HG02588 (cell line): Measurements from ENCODE around the gene RPS19BP1.
A peak's percentile ranks its signal among the peaks of the same experiment; 100 is the strongest.
"Not testable (repeated sequence)": the region's sequence is repeated elsewhere in the genome, so short reads cannot be mapped to it uniquely, and the experiment has no call there.

Experiments used
- ATAC-seq: cut with Tn5 transposase; IDR thresholded peaks from one replicate; pipeline ENCODE4 v1.9.1; 2021; ENCODE audit warnings: mild to moderate bottlenecking, moderate library complexity; ENCODE audit not compliant: unreplicated experiment

The RPS19BP1 gene

GRCh38 chr22:39514373-39514973, 18.1 kb downstream of the RPS19BP1 start:
- ATAC-seq = no peak

DNA sequence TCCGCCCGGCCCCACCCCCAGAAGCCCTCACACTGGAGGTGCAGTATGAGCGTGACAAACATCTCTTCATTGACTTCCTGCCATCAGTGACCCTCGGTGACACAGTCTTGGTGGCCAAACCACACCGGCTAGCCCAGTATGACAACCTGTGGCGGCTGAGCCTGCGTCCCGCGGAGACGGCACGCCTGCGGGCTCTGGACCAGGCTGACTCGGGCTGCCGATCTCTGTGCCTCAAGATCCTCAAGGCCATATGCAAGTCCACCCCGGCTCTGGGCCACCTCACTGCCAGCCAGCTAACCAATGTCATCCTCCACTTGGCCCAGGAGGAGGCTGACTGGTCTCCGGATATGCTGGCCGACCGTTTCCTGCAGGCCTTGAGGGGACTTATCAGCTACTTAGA, 18.8 kb downstream of the RPS19BP1 start:
- ATAC-seq = no peak

DNA sequence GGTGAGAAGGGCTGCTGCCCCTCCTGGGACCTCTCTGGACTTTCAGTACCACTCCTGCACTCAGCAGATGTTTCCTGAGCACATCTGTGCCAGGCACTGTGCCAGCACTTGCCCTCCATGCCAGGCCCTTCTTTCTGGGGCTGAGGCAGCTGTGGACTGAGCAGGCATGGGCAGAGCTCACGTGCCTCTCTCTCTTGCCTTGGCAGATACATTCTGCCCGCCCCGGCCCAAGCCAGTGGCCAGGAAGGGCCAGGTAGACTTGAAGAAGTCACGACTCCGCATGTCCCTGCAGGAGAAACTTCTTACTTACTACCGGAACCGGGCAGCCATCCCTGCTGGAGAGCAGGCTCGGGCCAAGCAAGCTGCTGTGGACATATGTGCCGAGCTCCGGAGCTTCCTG, 20.5 kb downstream of the RPS19BP1 start:
- no peak for ATAC-seq

DNA sequence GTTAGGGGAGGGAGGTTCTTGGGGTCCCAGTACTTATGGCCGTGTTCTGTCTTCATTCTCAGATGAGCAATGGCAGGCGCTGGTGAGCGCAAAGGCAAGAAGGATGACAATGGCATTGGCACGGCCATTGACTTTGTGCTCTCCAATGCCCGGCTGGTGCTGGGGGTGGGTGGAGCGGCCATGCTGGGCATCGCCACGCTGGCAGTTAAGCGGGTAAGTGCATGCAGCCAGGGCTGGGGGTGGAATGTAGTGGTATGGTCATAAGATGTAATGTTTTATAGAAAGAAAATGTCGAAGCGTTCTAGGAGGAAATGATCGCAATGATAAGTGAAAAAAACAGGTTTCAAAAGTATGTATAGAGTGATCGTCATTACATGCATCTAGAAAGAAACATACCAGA, 21.3 kb downstream of the RPS19BP1 start:
- ATAC-seq = no peak

- ATAC-seq = no peak
These were observed 21.9 kb downstream of the RPS19BP1 start for GRCh38 chr22:39510529-39511149.

DNA sequence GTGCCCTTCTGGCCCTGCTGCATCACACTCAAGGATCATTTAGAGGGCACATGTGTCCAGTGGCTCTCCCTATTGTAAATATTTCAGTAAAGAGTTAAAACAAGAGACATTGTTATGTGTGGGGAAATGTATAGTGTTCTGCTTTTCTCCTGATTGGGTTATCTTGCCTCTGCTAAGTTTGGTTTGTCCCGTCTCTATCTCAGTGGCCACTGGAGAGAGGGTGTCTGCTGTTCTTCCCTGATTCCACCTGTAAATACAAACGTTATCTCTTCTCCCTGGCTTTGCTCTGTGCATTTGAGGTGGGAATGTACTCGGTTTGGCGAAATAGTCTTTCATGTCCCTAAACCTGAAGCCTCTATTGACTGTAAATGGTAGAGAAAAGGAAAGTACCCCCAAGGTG, 24.2 kb downstream of the RPS19BP1 start:
- ATAC-seq = no peak

GRCh38 chr22:39507021-39507420, 25.5 kb downstream of the RPS19BP1 start:
- not testable (repeated sequence) for ATAC-seq

GRCh38 chr22:39504071-39504470, 28.5 kb downstream of the RPS19BP1 start:
- ATAC-seq = no peak

DNA sequence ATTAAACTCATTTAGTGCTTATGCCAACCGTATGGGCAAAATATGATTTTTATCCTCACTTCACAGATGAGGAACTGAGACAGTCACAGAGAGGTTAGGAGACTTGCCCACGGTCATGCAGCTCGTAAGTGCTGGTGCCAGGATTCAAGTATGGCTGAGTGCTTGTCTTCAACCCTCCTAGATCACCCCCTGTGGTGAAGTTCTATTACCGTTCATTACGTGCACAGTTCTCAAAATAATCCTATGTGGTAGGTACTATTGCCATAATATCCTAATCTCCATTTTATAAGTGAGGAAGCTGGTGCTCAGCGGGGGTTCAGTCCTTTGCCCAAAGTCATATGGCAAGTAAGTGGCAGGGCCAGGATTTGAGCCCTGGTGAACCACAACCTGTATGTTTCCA, 28.9 kb downstream of the RPS19BP1 start:
- no peak for ATAC-seq

DNA sequence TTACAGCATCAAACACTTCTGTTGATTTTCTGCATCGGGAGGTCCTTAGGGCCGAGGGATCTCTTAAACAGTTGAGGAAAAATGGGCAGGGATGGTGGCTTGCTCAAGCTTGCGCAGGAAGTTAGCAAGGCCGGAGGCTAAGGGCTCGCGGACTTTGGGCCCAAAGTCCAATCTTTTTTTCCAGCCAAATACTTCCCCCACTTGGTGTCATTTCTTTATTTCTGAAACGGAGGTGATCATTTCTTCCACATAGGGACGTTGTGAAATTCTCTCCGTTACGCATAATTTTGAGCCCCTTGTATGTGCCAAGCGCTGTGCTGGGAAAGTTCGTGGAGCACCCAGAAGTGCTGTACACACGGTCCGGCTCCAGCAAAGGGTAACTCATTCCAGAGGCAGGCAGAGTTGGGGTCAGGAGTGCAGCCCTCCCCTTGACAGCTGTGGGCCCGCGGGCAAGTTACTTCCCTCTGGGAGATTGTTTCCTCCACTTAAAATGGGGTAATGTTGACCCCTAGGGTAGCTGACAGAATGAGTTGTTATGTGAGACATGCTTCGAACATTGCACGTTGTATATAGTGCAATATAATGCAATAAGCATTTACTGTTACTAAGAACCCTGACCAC, 29.6 kb downstream of the RPS19BP1 start:
- peak; percentile 4 for ATAC-seq

DNA sequence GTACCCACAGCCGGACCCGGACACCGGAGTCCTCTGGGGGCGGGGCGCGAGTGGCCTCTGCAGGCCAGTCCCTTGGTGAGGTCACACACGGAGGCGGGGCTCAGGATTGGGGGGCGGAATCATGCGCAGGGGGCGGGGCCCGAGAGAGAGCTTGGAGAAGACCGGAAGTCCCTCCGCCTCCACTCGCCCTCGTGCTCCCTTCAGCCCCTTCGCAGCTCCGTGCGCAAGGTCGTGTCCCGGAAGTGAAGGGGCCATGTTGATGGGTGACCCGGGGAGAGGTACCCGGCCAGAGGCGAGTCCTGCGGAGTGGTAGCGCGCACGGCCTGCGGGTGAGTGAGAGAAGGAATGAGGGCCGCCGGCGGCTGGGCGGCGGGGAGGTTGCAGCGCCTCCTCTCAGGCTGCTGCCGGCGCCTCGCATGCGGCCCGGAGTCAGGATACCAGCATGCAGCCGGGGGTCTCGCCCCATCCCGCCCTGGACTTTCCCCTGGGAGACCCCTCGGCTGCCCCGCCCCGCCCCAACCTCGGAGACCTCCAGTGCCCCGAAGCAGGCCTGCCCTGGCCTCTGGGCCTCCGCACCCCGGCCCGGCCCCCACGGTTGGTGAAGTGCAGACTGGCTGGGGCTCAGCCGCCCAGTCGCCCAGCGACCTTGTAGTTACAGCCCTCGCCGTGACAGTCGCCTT, 30.3 kb downstream of the RPS19BP1 start, which contains the start of gene MIEF1:
Gene MIEF1, plus strand, starts transcription at position 182 of the 680 bp plus-strand sequence. CDS start 9,005 bp downstream, outside the sequence.
- ATAC-seq = peak; percentile 88

DNA sequence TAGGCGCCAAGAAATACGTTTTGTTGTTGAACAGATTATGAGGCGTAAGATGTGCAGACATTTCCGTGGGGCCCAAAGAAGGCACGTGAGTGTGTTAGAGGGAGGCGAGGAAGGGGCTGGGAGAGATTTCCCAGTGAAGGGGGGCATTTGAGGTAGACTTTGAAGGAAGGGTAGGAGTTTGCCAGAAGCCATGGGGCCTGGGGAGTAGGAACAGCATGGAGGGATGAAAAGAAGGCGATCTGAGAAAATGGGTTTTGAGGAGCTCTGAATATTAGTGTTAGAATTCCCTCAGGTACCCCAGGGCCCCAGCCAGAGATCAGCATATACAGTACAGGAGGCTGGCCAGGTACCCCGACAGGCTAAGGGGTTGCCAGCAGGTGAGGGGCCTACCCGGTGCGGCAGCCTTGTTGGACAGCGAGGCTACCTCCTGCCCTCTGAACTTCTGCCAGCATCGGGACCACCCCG, 30.9 kb downstream of the RPS19BP1 start:
- ATAC-seq = no peak

DNA sequence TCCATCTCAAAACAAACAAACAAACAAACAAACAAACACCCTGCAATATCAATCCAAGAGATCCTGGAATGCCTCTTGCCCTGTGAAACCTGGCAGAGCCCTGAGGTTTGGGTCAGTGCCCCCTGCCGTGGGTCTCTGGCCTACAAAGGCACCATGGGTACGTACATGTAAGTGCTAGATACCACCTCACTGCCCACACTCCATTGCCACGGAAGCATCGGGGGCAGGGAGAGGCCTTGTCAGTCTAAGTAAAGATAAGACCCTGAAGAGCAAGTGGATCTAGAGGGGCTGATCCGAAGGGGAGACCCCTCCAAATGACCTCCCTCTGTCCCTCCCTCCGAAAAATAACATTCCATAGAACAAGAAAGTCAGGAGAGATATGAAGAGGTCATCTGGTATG, 32.4 kb downstream of the RPS19BP1 start:
- ATAC-seq = no peak

DNA sequence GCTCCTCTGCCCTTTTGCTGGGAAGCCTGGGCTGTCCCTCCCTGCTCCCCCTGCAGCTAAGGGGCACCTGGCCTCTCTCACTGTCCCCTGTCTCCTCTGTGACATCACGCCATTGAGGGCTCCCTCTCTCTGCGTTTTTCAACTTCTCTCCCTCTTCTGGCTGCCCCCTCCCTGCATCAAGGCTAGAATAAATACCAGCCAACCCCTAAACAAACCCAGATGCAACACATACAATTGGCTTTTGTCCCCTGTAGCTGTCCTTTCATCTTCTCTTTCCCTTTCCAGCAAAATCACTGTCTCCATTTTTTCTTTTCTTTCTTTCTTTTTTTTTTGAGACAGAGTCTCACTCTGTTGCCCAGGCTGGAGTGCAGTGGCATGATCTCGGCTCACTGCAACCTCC, 33.7 kb downstream of the RPS19BP1 start:
- ATAC-seq = no peak

DNA sequence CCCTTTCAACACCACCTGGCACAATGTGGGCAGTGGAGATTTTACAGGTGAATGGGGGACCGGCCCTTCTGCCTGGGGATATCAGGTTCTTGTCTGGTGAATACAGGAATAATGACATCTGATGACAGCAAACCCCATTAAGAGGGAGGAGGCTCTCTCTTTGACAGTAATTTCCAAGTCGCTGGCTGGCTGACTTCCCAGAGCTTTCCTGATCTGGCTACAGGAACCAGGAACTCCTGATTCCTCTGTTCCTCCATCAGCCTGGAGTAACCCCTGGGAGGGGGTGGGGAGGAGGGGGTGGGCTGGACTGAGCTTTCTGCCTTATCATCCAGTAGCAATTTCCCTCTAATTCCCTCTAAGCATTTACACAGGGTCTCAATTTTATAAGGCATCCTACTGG, 34.2 kb downstream of the RPS19BP1 start:
- no peak for ATAC-seq

- no peak for ATAC-seq
These were observed 35.1 kb downstream of the RPS19BP1 start for GRCh38 chr22:39497429-39497828.

DNA sequence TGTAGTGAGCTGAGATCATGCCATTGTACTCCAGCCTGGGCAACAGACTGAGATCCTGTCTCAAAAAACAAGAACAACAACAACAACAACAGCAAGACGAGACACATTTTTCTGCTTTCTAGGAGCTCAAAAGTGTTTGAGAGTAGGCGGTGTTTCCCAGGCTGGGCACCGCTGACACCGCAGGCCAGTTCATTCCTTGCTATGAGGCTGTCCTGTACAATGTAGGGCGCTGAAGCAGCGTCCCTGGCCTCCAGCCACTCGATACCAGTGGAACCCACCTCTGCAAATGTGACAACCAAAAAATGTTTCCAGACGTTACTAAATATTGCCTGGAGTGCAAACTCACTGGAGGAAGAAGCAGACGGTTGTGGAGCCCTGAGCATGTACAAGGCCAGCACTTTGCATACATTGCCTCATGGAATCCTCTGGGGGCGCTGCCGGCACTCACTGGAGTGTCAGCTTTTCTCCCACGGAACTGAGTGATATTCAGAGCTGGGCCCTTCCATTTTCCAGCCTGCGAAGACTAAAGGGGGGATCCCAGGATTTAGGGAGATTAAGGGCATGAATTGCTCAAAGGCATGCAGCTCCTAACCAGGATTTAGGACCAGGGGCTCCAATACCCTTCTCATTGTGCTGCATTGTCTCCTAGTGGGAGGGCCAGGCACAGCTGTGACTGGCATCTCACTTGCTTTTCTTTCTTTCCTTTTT, 36.3 kb downstream of the RPS19BP1 start:
- no peak for ATAC-seq

DNA sequence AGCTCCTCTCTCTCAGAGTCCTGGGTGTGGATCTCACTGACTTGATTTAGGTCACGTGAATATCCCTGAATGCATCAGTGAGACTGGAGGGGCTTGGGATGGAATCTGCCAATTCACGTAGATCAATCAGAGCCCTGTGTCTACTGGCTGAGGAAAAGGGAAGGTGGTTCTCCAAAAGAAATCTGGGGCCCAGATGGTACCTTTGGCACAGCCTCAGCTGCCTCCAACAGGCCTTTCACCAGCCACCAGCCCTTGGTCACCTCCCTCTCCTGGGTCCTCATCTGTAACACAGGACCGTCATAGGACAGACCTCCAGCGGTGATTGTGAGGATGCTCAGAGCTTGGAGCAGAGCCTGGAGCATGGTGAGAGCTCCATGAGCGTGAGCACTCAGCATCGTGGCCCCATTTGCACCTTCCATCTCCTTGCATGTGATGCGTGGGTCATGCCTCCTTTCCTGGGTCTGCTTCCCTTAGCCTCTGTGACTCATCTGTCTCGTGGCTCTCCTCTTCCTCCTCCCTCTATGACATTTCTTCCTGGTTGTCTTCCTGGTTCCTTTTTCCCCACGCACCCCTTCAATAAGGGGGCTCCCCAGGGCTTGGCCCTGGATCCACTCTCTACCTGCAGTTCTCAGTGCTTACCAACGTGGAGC, 38.0 kb downstream of the RPS19BP1 start:
- ATAC-seq = no peak

DNA sequence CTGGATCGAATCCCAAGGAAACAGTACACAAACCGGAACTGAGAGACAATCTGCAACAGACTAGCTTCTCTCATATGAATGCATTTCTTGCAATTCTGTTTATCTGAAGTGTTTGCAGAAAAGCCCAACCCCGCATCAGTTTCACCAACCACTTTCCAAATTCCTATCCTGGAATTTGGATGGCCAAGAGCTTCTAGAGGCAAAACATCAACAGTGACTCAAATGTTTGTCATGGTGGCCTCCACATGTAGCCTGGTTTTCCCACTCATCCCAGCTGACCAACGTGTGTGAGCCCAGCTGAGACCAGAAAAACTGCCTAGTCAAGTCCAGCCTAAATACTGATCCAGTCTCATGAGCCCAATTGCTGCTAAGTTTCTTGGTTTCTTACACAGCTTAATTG, 38.8 kb downstream of the RPS19BP1 start:
- ATAC-seq = no peak

DNA sequence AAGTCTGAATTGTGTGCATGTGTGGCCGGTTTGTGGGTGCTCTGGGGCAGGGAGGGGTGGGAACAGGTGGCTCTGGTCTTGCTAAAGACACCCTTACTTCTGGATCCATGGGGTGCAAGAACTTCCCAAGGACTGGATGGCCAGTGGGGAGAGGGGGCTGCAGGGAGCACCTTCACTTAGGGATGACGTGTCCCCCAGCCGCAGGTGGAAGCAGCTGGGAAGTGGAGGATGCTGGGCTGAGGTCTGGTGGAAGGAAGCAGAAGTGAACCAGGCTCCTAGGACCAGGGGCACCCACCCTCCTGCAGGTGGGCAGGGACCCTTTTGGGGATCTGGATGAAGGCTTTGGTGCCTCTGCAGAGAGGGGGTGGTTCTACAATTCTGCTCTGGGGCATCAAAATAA, 40.4 kb downstream of the RPS19BP1 start:
- ATAC-seq = no peak

GRCh38 chr22:39491696-39492095, 40.9 kb downstream of the RPS19BP1 start:
- ATAC-seq = no peak
